Neural crest cell (in vitro differentiated cells): ENCODE data around the gene WBP2. TPM values are rescaled to one million over a fixed set of nuclear protein-coding genes. Genes with fewer than 3 reads are reported as not detected.

Experiments used
- DNase-seq: peaks from one replicate; pipeline ENCODE4 v3.0.0; 2021; ENCODE audit warnings: low read depth, mixed read lengths, low spot score
- H3K27ac Mint-ChIP-seq: one replicate; pipeline ENCODE4 v1.8.0; 2021; ENCODE audit warnings: mild to moderate bottlenecking, mixed read lengths; ENCODE audit not compliant: unreplicated experiment
- H3K27me3 Mint-ChIP-seq: 2 replicates; pipeline ENCODE4 v1.8.0; 2021; ENCODE audit warnings: low read depth, mild to moderate bottlenecking, mixed read lengths
- H3K36me3 Mint-ChIP-seq: 2 replicates; pipeline ENCODE4 v1.8.0; 2021; ENCODE audit warnings: low read depth, mild to moderate bottlenecking, mixed read lengths
- H3K4me1 Mint-ChIP-seq: 2 replicates; pipeline ENCODE4 v1.8.0; 2021; ENCODE audit warnings: mixed read lengths
- H3K4me3 Mint-ChIP-seq: one replicate; pipeline ENCODE4 v1.8.0; 2021; ENCODE audit warnings: mild to moderate bottlenecking, mixed read lengths
- H3K9me3 Mint-ChIP-seq: 2 replicates; pipeline ENCODE4 v1.8.0; 2021; ENCODE audit warnings: mixed read lengths
- total RNA-seq: library from RNA; stranded (reverse); gene quantifications from 2 replicates; pipeline ENCODE4 v1.2.1, GENCODE V29; 2021
- TF ChIP-seq, protein P1 (sequence below): fragments of 200-600 bp; sonication (generic); conservative IDR thresholded peaks from 2 replicates; pipeline ENCODE4 v1.5.0; 2021; ENCODE audit warnings: antibody characterized with exemption, mild to moderate bottlenecking

WBP2 gene
- total RNA-seq, 1 donor from 2014 or later, result 49.3 TPM

DNA sequence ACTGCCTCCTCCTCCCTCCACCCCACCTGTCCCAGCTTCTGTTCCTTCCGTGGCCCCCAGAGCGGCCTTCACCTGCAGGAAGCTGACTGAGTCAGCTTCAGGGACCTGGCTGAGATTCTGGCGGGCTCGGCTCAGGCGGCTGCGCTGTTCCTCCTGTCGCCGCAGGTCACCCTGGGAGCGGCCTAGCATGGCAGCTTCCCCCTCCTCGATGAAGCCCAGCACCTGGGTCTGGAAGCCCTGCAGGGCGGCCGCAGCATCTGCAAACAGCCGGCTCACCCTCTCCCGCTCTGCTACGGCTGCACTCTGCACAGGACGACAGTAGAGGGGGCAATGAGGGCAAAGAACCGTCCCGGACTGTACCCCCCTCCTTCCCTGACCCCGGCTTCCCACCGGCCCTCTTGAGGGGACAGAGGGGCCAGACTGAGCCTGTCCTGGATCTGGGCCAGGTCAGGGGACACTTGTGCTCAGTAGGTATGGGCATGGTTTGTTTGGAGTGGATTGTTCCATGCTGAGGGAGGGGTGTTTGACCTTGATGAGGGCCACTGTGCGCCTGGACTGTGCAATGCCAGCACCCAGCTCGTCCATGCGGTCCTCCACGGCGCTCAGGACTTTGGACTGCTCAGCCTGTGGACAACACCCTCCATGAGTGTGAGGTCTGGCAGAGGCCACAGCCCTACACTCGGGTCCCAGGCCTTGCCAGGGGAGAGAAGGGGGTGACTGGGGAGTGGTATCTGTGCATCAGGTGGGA, 21.2 kb upstream of the WBP2 start:
- Mint-ChIP-seq H3K4me3 (no peak overlapping the region), H3K4me1 (peaks cover 11% of the 10 kb centered on the region), H3K36me3 (no peaks in the 10 kb centered on the region), H3K27me3 (peaks cover 52% of the 10 kb centered on the region), H3K27ac (no peak overlapping the region), H3K9me3 (no peaks in the 10 kb centered on the region)
- TF ChIP-seq, protein P1, sequence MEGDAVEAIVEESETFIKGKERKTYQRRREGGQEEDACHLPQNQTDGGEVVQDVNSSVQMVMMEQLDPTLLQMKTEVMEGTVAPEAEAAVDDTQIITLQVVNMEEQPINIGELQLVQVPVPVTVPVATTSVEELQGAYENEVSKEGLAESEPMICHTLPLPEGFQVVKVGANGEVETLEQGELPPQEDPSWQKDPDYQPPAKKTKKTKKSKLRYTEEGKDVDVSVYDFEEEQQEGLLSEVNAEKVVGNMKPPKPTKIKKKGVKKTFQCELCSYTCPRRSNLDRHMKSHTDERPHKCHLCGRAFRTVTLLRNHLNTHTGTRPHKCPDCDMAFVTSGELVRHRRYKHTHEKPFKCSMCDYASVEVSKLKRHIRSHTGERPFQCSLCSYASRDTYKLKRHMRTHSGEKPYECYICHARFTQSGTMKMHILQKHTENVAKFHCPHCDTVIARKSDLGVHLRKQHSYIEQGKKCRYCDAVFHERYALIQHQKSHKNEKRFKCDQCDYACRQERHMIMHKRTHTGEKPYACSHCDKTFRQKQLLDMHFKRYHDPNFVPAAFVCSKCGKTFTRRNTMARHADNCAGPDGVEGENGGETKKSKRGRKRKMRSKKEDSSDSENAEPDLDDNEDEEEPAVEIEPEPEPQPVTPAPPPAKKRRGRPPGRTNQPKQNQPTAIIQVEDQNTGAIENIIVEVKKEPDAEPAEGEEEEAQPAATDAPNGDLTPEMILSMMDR, result no peak
- no peak for DNase-seq

DNA sequence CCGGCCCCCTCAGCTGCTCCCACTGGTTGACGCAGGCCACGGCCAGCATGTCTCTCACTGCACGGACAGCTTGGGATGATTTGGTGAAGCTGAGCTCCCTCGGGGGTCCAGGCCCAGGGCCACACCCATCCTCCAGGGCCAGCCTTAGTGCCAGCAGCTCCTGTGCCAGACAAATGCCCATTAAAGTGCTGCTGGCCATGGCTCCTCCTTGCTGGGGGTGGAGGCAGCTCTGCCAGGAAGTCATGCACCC, 20.7 kb upstream of the WBP2 start:
- H3K4me3 Mint-ChIP-seq, result no peak overlapping the region
- H3K27me3 Mint-ChIP-seq, result peaks cover 47% of the 10 kb centered on the region
- H3K9me3 Mint-ChIP-seq, result no peaks in the 10 kb centered on the region
- H3K4me1 Mint-ChIP-seq, result peaks cover 11% of the 10 kb centered on the region
- TF ChIP-seq, protein P1, result no peak
- no peak for DNase-seq
- H3K27ac Mint-ChIP-seq, result no peak overlapping the region
- no peaks in the 10 kb centered on the region for H3K36me3 Mint-ChIP-seq

DNA sequence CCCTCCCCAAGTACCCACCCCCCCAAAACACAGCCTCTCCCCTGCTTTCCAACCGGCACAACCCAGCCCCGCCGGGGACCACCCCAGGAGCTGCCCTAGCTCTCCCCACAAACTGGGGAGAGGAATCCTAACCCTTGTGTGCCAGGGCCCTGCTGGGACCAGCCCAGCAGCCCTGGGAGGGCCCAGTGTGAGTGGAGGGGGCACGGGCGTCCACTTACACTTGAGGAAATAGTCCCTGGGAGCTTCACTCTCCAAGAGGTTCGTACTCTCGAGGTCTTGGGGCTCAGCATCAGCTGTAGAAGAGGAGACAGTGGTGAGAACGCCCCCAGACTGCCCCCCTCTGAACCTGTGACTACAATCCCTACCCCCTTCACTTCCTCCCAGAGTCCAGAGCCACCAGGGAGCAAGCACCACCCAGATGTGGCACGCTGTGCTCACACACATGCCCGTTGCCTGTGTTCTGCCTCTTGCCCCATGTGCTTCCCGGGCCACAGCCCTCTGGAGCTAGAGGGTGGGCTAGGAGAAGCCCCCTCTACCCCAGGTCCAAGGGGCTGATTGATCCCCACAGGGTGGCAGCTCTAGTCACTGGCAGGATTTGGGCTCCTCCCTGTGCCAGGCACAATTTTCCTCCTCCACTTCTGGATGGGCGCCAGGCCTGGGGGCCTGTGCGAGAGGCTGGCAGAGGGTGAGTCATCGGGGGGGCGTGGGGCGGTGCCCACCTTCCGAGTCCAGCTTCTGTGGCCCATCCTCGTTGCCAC, 20.2 kb upstream of the WBP2 start:
- DNase-seq, result no peak
- TF ChIP-seq, protein P1, result no peak
- Mint-ChIP-seq H3K4me3 (no peak overlapping the region), H3K27ac (no peak overlapping the region), H3K4me1 (peaks cover 16% of the 10 kb centered on the region), H3K9me3 (no peaks in the 10 kb centered on the region), H3K27me3 (peaks cover 42% of the 10 kb centered on the region), H3K36me3 (no peaks in the 10 kb centered on the region)

DNA sequence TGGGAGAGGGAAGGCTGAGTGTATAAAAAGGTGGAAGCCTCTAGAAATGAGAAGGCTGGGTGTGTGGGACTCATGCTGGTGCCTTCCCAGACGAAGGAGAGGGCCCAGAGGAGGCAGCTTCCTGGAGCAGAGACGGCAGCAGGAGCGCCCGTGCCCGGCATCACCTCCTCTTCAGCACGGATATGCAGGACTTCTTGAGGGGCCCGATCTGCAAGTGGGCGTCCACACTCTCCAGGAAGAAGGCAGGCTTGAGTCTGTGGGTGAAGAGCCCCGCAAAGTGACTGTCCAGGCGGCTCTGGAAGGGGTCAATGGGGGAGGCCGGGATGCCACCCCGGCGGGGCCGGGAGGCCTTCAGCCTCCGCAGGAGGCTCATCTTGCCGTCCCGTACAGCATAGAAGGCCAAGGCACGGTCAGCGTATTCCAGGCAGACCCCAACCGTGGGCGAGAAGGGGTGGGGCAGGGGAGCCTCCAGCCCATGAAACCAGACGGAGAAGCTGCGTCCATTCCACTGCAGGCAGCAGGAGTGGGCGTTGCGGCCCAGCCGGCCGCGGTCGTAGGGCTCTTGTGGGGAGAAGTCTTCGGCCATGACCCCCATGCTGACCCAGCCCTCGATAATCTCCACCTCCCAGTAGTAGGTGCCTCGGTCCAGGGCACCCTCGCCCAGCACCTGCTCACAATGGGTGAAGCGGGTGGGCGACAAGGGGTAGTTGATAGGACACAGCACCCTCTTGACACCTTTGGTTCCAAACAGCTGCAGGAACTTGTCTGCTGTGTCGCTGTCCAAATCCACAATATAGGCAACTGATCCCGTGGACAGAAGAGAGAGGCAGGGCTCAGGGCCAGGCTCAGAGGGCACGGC, 19.4 kb upstream of the WBP2 start:
- Mint-ChIP-seq H3K36me3 (no peaks in the 10 kb centered on the region), H3K4me3 (no peak overlapping the region), H3K4me1 (peaks cover 17% of the 10 kb centered on the region), H3K27me3 (peaks cover 34% of the 10 kb centered on the region), H3K9me3 (no peaks in the 10 kb centered on the region), H3K27ac (no peak overlapping the region)
- TF ChIP-seq, protein P1, result no peak
- no peak for DNase-seq

DNA sequence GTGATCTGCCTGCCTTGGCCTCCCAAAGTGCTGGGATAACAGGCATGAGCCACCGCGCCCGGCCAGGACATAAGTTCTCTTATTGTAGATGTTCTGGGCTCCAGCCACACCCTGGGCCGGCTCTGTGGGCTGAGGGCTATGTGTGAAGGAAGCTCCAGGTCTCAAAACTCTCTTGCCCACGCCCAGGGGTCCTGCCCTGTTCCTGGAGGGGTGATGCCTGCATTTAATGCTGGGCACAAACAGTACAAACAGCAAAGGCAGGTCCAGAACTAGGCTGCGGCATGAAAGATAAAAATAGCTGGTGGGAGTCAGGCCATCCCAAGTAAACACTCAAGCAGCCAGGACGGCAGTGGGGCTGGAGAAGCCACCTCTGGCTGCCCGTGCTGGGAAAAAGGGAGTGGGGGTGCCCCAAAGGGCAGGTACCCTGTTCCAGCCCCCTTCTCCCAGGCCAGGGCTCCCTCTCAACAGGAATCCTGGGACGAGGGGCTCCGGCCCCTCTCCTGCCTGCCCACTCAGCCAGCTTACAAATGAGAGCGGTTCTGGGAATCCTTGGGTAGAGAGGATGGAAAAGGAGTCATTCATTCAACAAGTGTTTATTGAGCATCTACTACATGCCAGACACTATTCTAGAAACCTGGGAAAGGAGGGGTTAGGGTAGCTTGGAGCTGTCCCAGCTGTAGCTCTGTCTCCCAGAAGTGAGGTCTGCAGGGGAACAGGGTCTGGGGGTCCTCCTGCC, 18.6 kb upstream of the WBP2 start:
- DNase-seq, result no peak
- H3K4me3 Mint-ChIP-seq, result no peak overlapping the region

More for the DNA sequence above, 18.6 kb upstream of the WBP2 start:
- H3K36me3 Mint-ChIP-seq, result no peaks in the 10 kb centered on the region
- no peak overlapping the region for H3K27ac Mint-ChIP-seq
- H3K4me1 Mint-ChIP-seq, result peaks cover 25% of the 10 kb centered on the region
- TF ChIP-seq, protein P1, result no peak
- no peaks in the 10 kb centered on the region for H3K9me3 Mint-ChIP-seq
- H3K27me3 Mint-ChIP-seq, result peaks cover 26% of the 10 kb centered on the region
